OCI-LY1 (cell line): Measurements from ENCODE around the gene TGFBR2.

ENCODE experiments used
- H2AFZ ChIP-seq: fragments of 200-600 bp; sonication (generic), shearing (Covaris generic); 2 replicates; pipeline ENCODE4 v1.6.0; 2014; ENCODE audit warnings: antibody characterized with exemption, mild to moderate bottlenecking, low read length
- H3F3A ChIP-seq: fragments of 200-600 bp; sonication (generic), shearing (Covaris generic); 2 replicates; pipeline ENCODE4 v1.6.0; 2014; ENCODE audit warnings: mild to moderate bottlenecking, antibody characterized with exemption, low read length, moderate library complexity; ENCODE audit not compliant: insufficient read depth
- H3K27ac ChIP-seq: fragments of 200-600 bp; sonication (generic); 2 replicates; pipeline ENCODE4 v1.5.1; 2014; ENCODE audit warnings: low read length, mixed run types, mild to moderate bottlenecking, low read depth; ENCODE audit not compliant: poor library complexity, severe bottlenecking
- H3K27me3 ChIP-seq: fragments of 200-600 bp; sonication (generic); 2 replicates; pipeline ENCODE4 v1.6.0; 2014; ENCODE audit warnings: antibody characterized with exemption, mild to moderate bottlenecking, low read length, moderate library complexity; ENCODE audit not compliant: insufficient read depth
- H3K36me3 ChIP-seq: fragments of 200-600 bp; sonication (generic); 2 replicates; pipeline ENCODE4 v1.6.1; 2014; ENCODE audit warnings: mild to moderate bottlenecking, antibody characterized with exemption, low read length, moderate library complexity, mixed read lengths; ENCODE audit not compliant: insufficient read depth
- H3K4me1 ChIP-seq: fragments of 200-600 bp; sonication (generic); 2 replicates; pipeline ENCODE4 v1.5.1; 2014; ENCODE audit warnings: mild to moderate bottlenecking, low read length, moderate library complexity; ENCODE audit not compliant: insufficient read depth, severe bottlenecking
- H3K4me2 ChIP-seq: fragments of 200-600 bp; sonication (generic), shearing (Covaris generic); 2 replicates; pipeline ENCODE4 v1.6.1; 2014; ENCODE audit warnings: low read length
- H3K4me3 ChIP-seq: fragments of 200-600 bp; sonication (generic); 2 replicates; pipeline ENCODE4 v1.5.1; 2014; ENCODE audit warnings: low read length, low read depth, mild to moderate bottlenecking, mixed read lengths; ENCODE audit not compliant: poor library complexity, severe bottlenecking
- H3K79me2 ChIP-seq: fragments of 200-600 bp; shearing (Covaris generic); 2 replicates; pipeline ENCODE4 v1.6.1; 2016; ENCODE audit warnings: mixed run types, low read length, mixed read lengths; ENCODE audit not compliant: insufficient read depth
- H3K9ac ChIP-seq: fragments of 200-600 bp; sonication (generic), shearing (Covaris generic); 2 replicates; pipeline ENCODE4 v1.6.1; 2014; ENCODE audit warnings: mild to moderate bottlenecking, low read length, mixed read lengths
- H3K9me2 ChIP-seq: fragments of 200-600 bp; sonication (generic), shearing (Covaris generic); 2 replicates; pipeline ENCODE4 v1.6.1; 2014; ENCODE audit warnings: low read depth, mild to moderate bottlenecking, low read length, mixed read lengths
- H3K9me3 ChIP-seq: fragments of 200-600 bp; shearing (Covaris generic); 2 replicates; pipeline ENCODE4 v1.6.1; 2014; ENCODE audit warnings: low read length, mixed read lengths
- H4K20me1 ChIP-seq: fragments of 200-600 bp; sonication (generic), shearing (Covaris generic); 2 replicates; pipeline ENCODE4 v1.6.0; 2016; ENCODE audit warnings: mild to moderate bottlenecking, low read length; ENCODE audit not compliant: insufficient read depth
- EZH2 ChIP-seq: fragments of 200-600 bp; sonication (generic), shearing (Covaris generic); IDR thresholded peaks from 2 replicates; pipeline ENCODE4 v1.8.0; 2017; ENCODE audit warnings: borderline replicate concordance, mixed run types, mild to moderate bottlenecking, antibody characterized with exemption, low read length, moderate library complexity, mixed read lengths
- TF ChIP-seq, protein P1 (sequence below): fragments of 200-600 bp; sonication (generic), shearing (Covaris generic); IDR thresholded peaks from 2 replicates; pipeline ENCODE4 v1.5.1; 2017; ENCODE audit warnings: mild to moderate bottlenecking, antibody characterized with exemption, low read length, moderate library complexity, mixed read lengths

Gene TGFBR2

GRCh38 chr3:30606301-30607031, at the start of gene TGFBR2:
Gene TGFBR2 (plus strand): TSS chr3:30606601. CDS start chr3:30606884, 283 bp downstream.
- Histone ChIP-seq H3K9ac (peak within 1 kb of the TSS; percentile 88), H3K79me2 (peaks cover 41% of the 10 kb centered on the region)

DNA sequence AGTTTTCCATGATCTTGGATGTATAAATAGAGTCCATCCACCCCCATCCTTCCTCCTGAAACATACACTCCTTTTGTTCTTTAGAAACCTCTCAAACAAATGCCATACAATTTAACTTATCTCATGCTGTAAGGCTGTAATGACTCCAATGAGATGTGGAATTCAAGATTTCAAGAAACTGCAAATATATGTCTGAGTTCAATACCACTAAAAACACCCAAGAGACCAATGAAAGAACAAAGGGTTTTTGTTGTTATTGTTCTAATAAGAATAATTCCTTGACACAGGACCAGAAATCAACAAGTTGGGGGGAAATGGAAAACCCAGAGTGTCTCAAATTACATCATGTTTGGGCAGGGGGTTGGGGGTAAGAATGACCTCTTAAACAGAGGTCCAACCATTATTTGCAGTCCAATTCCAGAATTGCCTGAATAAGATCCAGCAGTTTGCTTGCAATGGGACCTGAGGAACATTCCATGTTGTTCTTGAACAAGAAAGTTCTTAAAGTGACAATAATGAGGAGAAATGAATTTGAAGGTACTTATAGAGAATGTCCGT, 48.6 kb upstream of the TGFBR2 start:
- no peak overlapping the region for H3K4me2 ChIP-seq
- H3K27me3 ChIP-seq, result no peaks in the 10 kb centered on the region

More at GRCh38 chr3:30606301-30607031, at the start of gene TGFBR2:
- peak within 1 kb of the TSS; percentile 27; the same call in 1 of the 2 replicates for H2AFZ ChIP-seq
- H3K4me3 ChIP-seq, result peak within 1 kb of the TSS; percentile 85
- H3F3A ChIP-seq, result no peaks in the 10 kb centered on the region
- H3K27ac ChIP-seq, result peak within 1 kb of the TSS; percentile 90
- H3K4me1 ChIP-seq, result peaks cover 80% of the 10 kb centered on the region
- no peak for TF ChIP-seq EZH2
- TF ChIP-seq, protein P1, sequence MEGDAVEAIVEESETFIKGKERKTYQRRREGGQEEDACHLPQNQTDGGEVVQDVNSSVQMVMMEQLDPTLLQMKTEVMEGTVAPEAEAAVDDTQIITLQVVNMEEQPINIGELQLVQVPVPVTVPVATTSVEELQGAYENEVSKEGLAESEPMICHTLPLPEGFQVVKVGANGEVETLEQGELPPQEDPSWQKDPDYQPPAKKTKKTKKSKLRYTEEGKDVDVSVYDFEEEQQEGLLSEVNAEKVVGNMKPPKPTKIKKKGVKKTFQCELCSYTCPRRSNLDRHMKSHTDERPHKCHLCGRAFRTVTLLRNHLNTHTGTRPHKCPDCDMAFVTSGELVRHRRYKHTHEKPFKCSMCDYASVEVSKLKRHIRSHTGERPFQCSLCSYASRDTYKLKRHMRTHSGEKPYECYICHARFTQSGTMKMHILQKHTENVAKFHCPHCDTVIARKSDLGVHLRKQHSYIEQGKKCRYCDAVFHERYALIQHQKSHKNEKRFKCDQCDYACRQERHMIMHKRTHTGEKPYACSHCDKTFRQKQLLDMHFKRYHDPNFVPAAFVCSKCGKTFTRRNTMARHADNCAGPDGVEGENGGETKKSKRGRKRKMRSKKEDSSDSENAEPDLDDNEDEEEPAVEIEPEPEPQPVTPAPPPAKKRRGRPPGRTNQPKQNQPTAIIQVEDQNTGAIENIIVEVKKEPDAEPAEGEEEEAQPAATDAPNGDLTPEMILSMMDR, result no peak
- H3K27me3 ChIP-seq, result no peaks in the 10 kb centered on the region
- no peaks in the 10 kb centered on the region for H3K36me3 ChIP-seq
- H3K9me2 ChIP-seq, result no peaks in the 10 kb centered on the region
- H3K9me3 ChIP-seq, result no peaks in the 10 kb centered on the region
- no peaks in the 10 kb centered on the region for H4K20me1 ChIP-seq
- peak within 1 kb of the TSS; percentile 88 for H3K4me2 ChIP-seq

GRCh38 chr3:30563956-30564355, 42.4 kb upstream of the TGFBR2 start:
- Histone ChIP-seq H3K4me1 (no peaks in the 10 kb centered on the region), H2AFZ (no peak overlapping the region), H3K9me3 (no peaks in the 10 kb centered on the region), H3K79me2 (no peaks in the 10 kb centered on the region), H3K4me3 (no peak overlapping the region), H3F3A (no peaks in the 10 kb centered on the region), H3K27me3 (no peaks in the 10 kb centered on the region), H3K36me3 (no peaks in the 10 kb centered on the region), H3K9me2 (no peaks in the 10 kb centered on the region), H3K9ac (no peak overlapping the region), H4K20me1 (no peaks in the 10 kb centered on the region), H3K27ac (no peak overlapping the region), H3K4me2 (no peak overlapping the region)
- TF ChIP-seq, protein P1, result no peak
- no peak for TF ChIP-seq EZH2

More for the DNA sequence above, 48.6 kb upstream of the TGFBR2 start:
- H3K9ac ChIP-seq, result no peak overlapping the region
- TF ChIP-seq, protein P1, result no peak
- TF ChIP-seq EZH2, result no peak
- no peak overlapping the region for H2AFZ ChIP-seq
- no peaks in the 10 kb centered on the region for H3K79me2 ChIP-seq
- no peaks in the 10 kb centered on the region for H3F3A ChIP-seq
- H3K4me3 ChIP-seq, result no peak overlapping the region
- no peaks in the 10 kb centered on the region for H3K9me3 ChIP-seq
- H3K4me1 ChIP-seq, result no peaks in the 10 kb centered on the region
- no peaks in the 10 kb centered on the region for H3K9me2 ChIP-seq
- no peak overlapping the region for H3K27ac ChIP-seq
- H3K36me3 ChIP-seq, result no peaks in the 10 kb centered on the region
- no peaks in the 10 kb centered on the region for H4K20me1 ChIP-seq
